ENCODE data around the gene OR10H4.

DNA sequence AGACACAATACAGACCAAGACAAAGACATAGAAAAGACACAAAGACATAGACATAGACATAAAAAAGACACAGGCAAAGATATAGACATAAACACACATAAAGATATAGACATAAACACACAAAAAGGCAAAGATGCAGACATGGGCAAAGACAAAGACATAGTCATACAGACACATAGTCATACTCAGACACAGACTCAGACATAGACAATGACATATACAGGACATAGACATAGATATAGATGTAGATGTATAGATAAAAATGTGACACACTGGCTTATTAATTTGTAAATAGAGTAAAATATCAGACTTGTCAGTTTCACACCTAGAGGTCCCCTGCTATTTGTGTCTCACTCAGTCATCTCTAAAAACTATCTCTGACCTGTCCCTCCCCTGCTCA lies 42.8 kb downstream of the OR10H4 start:
- no peak for TF ChIP-seq POLR2A (IDR thresholded peaks at IDR 0.05)
- TF ChIP-seq, protein P1, sequence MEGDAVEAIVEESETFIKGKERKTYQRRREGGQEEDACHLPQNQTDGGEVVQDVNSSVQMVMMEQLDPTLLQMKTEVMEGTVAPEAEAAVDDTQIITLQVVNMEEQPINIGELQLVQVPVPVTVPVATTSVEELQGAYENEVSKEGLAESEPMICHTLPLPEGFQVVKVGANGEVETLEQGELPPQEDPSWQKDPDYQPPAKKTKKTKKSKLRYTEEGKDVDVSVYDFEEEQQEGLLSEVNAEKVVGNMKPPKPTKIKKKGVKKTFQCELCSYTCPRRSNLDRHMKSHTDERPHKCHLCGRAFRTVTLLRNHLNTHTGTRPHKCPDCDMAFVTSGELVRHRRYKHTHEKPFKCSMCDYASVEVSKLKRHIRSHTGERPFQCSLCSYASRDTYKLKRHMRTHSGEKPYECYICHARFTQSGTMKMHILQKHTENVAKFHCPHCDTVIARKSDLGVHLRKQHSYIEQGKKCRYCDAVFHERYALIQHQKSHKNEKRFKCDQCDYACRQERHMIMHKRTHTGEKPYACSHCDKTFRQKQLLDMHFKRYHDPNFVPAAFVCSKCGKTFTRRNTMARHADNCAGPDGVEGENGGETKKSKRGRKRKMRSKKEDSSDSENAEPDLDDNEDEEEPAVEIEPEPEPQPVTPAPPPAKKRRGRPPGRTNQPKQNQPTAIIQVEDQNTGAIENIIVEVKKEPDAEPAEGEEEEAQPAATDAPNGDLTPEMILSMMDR (IDR thresholded peaks at IDR 0.05) = no peak
